ENCODE measurements around the gene CHMP1A. TPM values are rescaled to one million over a fixed set of nuclear protein-coding genes. Genes with fewer than 3 reads are reported as not detected.
A peak's percentile ranks its signal among the peaks of the same experiment; 100 is the strongest.

Gene CHMP1A
- total RNA-seq, 1 experiment from 2014 or later, result 159 TPM

GRCh38 chr16:89686520-89687091 is 29.1 kb upstream of the CHMP1A start, which contains the start of gene CDK10:
TSS of gene CDK10 (plus strand) at chr16:89686689. CDS start at chr16:89686711, 22 bp downstream.
- peak within 1 kb of the TSS; percentile 77 for H3K27ac Mint-ChIP-seq (ENCODE audit: unreplicated experiment)
- peaks cover 65% of the 10 kb centered on the region for H3K36me3 Mint-ChIP-seq (ENCODE audit: insufficient read depth, unreplicated experiment)
- Histone ChIP-seq H3K36me3 (ENCODE audit: control insufficient read depth, insufficient read depth, low read length) (peaks cover 8% of the 10 kb centered on the region), H3K4me1 (peaks cover 10% of the 10 kb centered on the region), H3K27me3 (replicated peaks; ENCODE audit: control insufficient read depth, insufficient read depth, low read length) (no peaks in the 10 kb centered on the region), H3K4me3 (ENCODE audit: low read depth, low read length) (peak within 1 kb of the TSS; percentile 93), H3K9me3 (peaks cover 9% of the 10 kb centered on the region; the same call in 1 of the 2 replicates)
- intact Hi-C loops (cut with micrococcal nuclease; ENCODE audit: unreplicated experiment), result loop anchor here (1.0 to 2.0 kb wide), 2 partner anchors 14 to 28 kb away; no protein-coding TSS in a partner anchor
- peak; percentile 93 to 98 for DNase-seq
- H3K9me3 Mint-ChIP-seq (ENCODE audit: unreplicated experiment), result peaks cover 21% of the 10 kb centered on the region
- H3K4me3 Mint-ChIP-seq (ENCODE audit: unreplicated experiment), result peak within 1 kb of the TSS; percentile 71
- no peaks in the 10 kb centered on the region for H3K27me3 Mint-ChIP-seq (ENCODE audit: insufficient read depth, unreplicated experiment)
- peaks cover 6% of the 10 kb centered on the region for H3K4me1 Mint-ChIP-seq (ENCODE audit: low read depth, unreplicated experiment)
- CTCF ChIA-PET, result interaction anchor here (1.4 to 1.9 kb wide), 2 partner anchors 14 to 87 kb away, joined by 4 to 11 read pairs; partner anchors contain the start of gene SPATA2L
- POLR2A ChIA-PET, result interaction anchor here (0.5 to 1.5 kb wide), 4 partner anchors 13 to 125 kb away, joined by 4 to 14 read pairs (median 6); partner anchors contain the start of genes CHMP1A, SPATA33 and VPS9D1
- no peak for TF ChIP-seq CTCF (IDR thresholded peaks at IDR 0.05; ENCODE audit: insufficient read depth in 1 of 2, low read depth in 1 of 2, low read length in 1 of 2, severe bottlenecking in 1 of 2, unreplicated experiment in 1 of 2)
- BruUV-seq (replicated peaks), result TSS peak; percentile 22

- Mint-ChIP-seq H3K36me3 (ENCODE audit: insufficient read depth, unreplicated experiment) (peaks cover 58% of the 10 kb centered on the region), H3K4me3 (ENCODE audit: unreplicated experiment) (peak overlapping the region; percentile 71), H3K27ac (ENCODE audit: unreplicated experiment) (peak overlapping the region; percentile 77), H3K27me3 (ENCODE audit: insufficient read depth, unreplicated experiment) (no peaks in the 10 kb centered on the region), H3K9me3 (ENCODE audit: unreplicated experiment) (peaks cover 21% of the 10 kb centered on the region), H3K4me1 (ENCODE audit: low read depth, unreplicated experiment) (peaks cover 6% of the 10 kb centered on the region)
- H3K27me3 ChIP-seq (replicated peaks; ENCODE audit: control insufficient read depth, insufficient read depth, low read length), result no peaks in the 10 kb centered on the region
- peaks cover 10% of the 10 kb centered on the region for H3K4me1 ChIP-seq
- intact Hi-C loops (cut with micrococcal nuclease; ENCODE audit: unreplicated experiment), result loop anchor here (2.0 kb wide), 1 partner anchor 27 kb away; no protein-coding TSS in a partner anchor
- peaks cover 5% of the 10 kb centered on the region; the same call in 1 of the 2 replicates for H3K36me3 ChIP-seq (ENCODE audit: control insufficient read depth, insufficient read depth, low read length)
- H3K9me3 ChIP-seq, result peaks cover 9% of the 10 kb centered on the region; the same call in 1 of the 2 replicates
- no TSS peak for BruUV-seq (replicated peaks)
- ChIA-PET CTCF (interaction anchor here (1.4 to 1.9 kb wide), 2 partner anchors 15 to 86 kb away, joined by 4 to 11 read pairs; partner anchors contain the start of gene SPATA2L), POLR2A (interaction anchor here (0.5 to 1.5 kb wide), 5 partner anchors 14 to 125 kb away, joined by 3 to 14 read pairs (median 5); partner anchors contain the start of genes CHMP1A, SPATA33 and VPS9D1)
- DNase-seq, result no peak
- TF ChIP-seq CTCF (IDR thresholded peaks at IDR 0.05; ENCODE audit: insufficient read depth in 1 of 2, low read depth in 1 of 2, low read length in 1 of 2, severe bottlenecking in 1 of 2, unreplicated experiment in 1 of 2), result no peak
- H3K4me3 ChIP-seq (ENCODE audit: low read depth, low read length), result no peak overlapping the region
Measured at GRCh38 chr16:89685916-89686315, 28.4 kb upstream of the CHMP1A start.

- Mint-ChIP-seq H3K27me3 (ENCODE audit: insufficient read depth, unreplicated experiment) (no peaks in the 10 kb centered on the region), H3K9me3 (ENCODE audit: unreplicated experiment) (peaks cover 11% of the 10 kb centered on the region), H3K4me3 (ENCODE audit: unreplicated experiment) (no peak overlapping the region), H3K36me3 (ENCODE audit: insufficient read depth, unreplicated experiment) (peaks cover 4% of the 10 kb centered on the region), H3K27ac (ENCODE audit: unreplicated experiment) (no peak overlapping the region), H3K4me1 (ENCODE audit: low read depth, unreplicated experiment) (no peaks in the 10 kb centered on the region)
- intact Hi-C loops (cut with micrococcal nuclease; ENCODE audit: unreplicated experiment), result no loop called here
- TF ChIP-seq CTCF (IDR thresholded peaks at IDR 0.05; ENCODE audit: insufficient read depth in 1 of 2, low read depth in 1 of 2, low read length in 1 of 2, severe bottlenecking in 1 of 2, unreplicated experiment in 1 of 2), result no peak
- ChIA-PET POLR2A (no interaction called here), CTCF (no interaction called here)
- Histone ChIP-seq H3K4me3 (ENCODE audit: low read depth, low read length) (no peak overlapping the region), H3K9me3 (peaks cover 34% of the 10 kb centered on the region), H3K4me1 (no peaks in the 10 kb centered on the region), H3K27me3 (replicated peaks; ENCODE audit: control insufficient read depth, insufficient read depth, low read length) (no peaks in the 10 kb centered on the region), H3K36me3 (ENCODE audit: control insufficient read depth, insufficient read depth, low read length) (no peaks in the 10 kb centered on the region)
- DNase-seq, result no peak
- no TSS peak for BruUV-seq (replicated peaks)
Measured at GRCh38 chr16:89678258-89678657, 20.8 kb upstream of the CHMP1A start.

Data from Caco-2 (cell line).